Measurements from ENCODE around the gene LPCAT3.
A peak's percentile ranks its signal among the peaks of the same experiment; 100 is the strongest.

LPCAT3 gene

DNA sequence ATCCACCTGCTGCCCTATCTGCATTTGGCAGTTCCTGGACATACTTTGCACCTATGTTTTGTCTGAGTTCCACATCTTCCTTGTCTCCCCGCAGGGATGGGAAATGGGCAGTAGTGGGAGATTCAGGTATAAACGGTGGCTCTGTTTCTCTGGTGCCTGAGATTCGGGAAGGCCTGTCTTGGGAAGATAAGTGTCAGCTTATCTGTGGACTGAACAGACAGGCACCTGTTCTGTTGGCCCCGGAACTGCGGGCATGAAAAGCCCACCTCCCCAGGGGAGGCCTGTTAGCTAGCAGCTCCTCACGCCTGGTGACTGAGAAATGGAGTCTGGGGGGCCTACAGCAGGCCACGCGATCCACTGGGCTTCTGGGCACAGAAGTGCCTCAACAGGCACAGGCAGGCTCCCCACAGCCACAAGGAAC lies 53.7 kb downstream of the LPCAT3 start:
- DNase-seq (ENCODE audit: low read depth in 2 of 2): no peak

DNA sequence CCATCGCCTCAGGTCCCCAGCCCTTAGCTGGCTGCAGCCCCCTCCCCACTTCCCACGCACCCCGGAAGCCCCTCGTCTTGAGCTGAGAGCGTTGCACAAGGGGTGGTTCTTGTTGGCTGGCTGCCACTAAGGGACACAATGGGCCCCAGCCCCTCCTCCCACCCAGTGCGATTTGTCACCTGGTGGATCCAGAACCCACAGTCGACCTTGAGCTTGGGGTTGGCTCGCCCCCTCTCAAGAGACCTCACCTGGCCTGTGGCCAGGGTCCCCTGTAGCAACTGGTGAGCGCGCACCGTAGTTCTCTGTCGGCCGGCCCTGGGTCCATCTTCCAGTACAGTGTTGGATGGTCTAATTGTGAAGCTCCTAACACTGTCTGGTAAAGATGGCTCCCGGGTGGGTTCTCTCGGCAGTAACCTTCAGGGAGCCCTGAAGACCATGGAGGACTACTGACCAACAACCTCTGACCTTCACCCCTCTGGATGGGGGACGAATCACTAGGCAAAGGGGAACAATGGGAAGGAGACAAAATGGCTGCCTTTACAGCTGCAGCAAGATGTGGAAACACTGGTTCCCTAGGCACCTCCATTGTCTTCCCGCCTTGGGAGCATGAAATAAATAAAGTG lies 54.4 kb downstream of the LPCAT3 start:
- no peak for DNase-seq (ENCODE audit: low read depth in 2 of 2)

DNA sequence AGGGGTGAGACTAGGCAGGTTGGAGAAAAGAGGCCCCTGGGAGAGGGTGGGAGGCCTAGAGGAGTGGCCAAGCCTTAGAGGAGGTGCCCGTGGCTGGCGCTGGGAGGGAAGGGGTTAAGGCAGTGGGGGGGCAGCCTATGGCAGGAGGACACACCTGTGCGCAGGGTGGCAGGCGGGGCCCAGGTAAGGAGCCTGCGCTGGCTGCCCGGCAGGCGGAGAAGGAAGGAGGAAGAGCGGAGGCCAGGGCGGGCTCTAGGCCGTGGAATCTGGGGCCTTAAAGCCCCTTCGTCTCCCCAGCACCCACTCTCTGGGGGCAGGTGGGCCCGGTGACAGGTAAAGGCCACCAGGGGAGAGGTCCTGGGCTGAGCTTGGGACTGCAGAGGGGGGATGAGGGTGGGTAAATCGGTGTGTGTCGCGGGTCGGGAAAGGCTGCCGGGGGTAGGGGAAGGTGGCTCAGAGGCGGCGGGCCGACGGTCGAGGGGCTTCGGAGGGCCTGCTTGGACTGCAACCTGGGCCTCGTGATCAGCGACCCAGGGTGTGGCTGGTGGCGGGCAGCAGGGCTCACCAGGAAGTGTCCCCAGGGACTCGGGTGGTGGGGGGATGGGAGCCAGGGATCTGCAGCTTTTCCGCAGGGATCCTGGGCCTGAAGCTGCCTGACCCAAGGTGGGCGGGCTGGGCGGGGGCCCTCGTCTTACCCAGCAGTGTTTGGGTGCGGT lies 55.1 kb downstream of the LPCAT3 start:
- DNase-seq (ENCODE audit: low read depth in 2 of 2): no peak

GRCh38 chr12:6962285-6963015 lies 55.8 kb downstream of the LPCAT3 start:
- DNase-seq (ENCODE audit: low read depth in 2 of 2): no peak

GRCh38 chr12:6961695-6962284 lies 56.5 kb downstream of the LPCAT3 start:
- DNase-seq (ENCODE audit: low read depth in 2 of 2): no peak

DNA sequence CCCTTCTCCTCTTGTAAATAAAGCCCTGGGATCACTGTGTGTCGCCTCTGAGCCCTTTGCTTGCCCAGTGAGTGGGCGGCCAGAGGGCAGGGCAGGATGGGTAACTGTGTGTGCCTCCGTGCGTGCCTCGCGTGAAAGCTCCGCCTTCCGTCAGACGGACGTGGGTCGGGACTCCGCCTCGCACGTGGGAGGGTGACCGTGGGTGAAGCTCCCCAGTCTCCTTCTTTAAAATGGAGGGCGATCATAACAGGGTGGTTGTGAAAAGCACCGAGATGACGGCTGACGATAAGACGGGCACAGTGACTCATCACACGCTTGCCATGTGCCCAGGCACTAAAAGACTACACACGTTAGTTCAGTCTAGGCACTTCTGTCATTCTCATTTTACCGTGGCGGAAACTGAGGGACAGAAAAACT lies 57.0 kb downstream of the LPCAT3 start:
- DNase-seq (ENCODE audit: low read depth in 2 of 2): peak; percentile 88 to 90

DNA sequence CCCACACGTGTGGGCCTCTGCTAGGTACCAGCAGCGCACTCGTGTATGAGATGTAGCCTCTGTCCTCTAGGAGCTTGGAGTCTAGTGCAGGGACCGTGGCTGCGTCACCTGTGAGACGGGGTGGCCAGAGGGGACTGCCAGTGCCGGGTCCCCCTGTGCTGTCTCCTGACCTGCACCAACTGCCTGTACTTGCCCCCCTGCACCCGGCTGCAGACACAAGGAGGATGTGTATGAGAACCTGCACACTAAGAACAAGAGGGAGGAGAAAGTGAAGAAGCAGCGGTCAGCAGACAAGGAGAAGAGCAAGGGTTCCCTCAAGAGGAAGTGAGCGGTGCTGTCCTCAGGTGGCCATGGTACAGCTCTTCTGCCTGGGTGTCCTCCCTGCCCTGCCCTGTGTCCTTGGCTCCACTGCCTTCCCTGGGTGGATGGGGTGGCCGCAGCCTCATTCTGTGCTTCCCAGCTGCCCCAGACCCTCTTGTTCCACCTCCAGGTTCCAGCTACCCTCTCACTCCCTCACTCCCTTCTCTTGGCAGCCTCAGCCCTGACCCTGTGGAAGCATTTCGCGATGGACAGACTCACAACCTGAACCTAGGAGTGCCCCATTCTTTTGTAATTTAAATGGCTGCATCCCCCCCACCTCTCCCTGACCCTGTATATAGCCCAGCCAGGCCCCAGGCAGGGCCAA lies 57.5 kb downstream of the LPCAT3 start:
- DNase-seq (ENCODE audit: low read depth in 2 of 2): no peak

GRCh38 chr12:6959805-6960592 lies 58.3 kb downstream of the LPCAT3 start:
- DNase-seq (ENCODE audit: low read depth in 2 of 2): no peak

DNA sequence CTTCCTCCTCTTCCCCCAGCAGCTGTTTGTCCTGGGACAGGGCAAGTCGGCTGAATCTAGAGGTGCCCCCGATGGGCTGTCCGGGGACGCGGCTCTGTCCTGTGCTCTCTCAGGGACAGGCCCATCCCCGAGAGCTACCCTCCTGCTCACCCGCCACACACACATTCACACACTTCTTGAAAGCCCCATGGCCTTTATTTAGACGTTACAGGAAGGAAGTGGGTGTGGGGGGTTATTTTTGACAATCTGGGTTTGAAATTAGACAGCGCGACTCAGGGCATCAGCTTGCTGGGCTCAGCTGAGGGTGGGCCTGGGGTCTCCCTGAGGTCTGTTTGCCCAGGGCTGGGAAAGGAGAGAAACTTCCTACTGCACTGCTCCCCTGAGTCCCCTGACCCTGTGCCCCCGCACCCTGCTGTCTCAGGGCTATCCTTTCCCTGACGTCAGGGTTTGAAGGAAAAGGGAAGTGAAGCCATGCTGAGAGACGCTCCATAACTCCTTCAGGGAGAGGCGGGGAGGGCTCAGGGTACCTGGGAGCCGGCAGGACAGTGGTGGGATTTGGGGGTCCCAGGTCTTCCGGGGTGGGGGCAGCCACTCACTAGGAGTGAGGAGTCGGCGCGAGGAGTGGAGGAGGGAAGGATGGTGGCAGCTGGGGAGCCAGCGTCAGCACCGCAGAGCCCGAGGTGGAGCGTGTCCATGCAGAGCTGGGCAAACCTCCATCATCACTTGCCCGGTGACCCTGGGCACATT lies 59.0 kb downstream of the LPCAT3 start:
- DNase-seq (ENCODE audit: low read depth in 2 of 2): no peak

GRCh38 chr12:6958609-6959057 lies 59.6 kb downstream of the LPCAT3 start:
- DNase-seq (ENCODE audit: low read depth in 2 of 2): no peak

GRCh38 chr12:6957741-6958608 lies 60.3 kb downstream of the LPCAT3 start:
- no peak for DNase-seq (ENCODE audit: low read depth in 2 of 2)

DNA sequence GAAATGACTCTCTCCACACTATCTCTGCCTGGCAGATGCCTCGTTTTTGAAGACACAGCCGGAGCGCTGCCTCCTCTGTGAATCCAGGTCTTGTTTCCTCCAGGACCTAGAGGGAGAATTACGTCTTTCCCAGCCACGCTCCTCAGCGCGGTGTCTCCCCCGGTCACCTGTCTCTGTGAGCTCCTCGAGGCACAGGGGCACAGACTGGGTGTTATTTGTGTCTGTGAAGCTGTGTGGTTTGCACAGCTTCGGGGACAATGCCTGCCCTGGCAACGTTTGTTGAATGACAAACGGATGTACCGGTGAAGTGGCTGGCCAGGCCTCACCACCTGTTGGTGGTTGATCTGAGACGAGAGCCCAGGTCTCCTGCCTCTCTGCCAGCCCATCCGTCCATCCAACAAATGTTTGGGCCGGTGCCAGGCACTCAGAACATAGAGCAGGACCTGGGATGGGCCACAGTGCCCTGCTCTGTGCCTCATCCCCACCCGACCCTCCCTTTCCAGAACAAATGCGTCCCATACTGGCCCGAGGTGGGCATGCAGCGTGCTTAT lies 61.0 kb downstream of the LPCAT3 start:
- no peak for DNase-seq (ENCODE audit: low read depth in 2 of 2)

DNA sequence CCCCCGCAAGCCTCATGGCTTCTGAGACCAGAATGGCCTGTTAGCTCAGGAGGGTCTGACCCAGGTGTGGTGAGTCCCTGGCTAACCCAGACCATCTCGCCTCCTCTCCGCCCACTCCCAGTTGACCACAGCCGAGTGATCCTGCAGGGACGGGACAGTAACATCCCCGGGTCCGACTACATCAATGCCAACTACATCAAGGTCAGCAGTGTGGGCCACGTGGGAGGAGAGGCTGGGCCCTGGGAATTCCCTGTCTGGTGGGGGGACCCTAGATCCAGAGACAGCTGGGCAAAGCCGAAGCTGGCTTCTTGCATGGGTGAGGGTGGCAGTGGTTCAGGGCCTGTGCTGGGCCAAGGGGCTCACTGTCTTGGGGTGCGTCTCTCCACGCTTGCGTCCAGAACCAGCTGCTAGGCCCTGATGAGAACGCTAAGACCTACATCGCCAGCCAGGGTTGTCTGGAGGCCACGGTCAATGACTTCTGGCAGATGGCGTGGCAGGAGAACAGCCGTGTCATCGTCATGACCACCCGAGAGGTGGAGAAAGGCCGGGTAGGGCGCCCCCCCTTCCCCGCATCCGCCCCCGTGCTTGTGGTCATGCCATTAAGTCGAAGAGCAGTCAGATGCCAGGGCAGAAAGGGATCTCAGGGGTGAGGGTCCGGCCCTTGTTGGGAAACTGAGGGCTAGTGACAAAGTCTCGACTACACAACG lies 62.1 kb downstream of the LPCAT3 start:
- no peak for DNase-seq (ENCODE audit: low read depth in 2 of 2)

DNA sequence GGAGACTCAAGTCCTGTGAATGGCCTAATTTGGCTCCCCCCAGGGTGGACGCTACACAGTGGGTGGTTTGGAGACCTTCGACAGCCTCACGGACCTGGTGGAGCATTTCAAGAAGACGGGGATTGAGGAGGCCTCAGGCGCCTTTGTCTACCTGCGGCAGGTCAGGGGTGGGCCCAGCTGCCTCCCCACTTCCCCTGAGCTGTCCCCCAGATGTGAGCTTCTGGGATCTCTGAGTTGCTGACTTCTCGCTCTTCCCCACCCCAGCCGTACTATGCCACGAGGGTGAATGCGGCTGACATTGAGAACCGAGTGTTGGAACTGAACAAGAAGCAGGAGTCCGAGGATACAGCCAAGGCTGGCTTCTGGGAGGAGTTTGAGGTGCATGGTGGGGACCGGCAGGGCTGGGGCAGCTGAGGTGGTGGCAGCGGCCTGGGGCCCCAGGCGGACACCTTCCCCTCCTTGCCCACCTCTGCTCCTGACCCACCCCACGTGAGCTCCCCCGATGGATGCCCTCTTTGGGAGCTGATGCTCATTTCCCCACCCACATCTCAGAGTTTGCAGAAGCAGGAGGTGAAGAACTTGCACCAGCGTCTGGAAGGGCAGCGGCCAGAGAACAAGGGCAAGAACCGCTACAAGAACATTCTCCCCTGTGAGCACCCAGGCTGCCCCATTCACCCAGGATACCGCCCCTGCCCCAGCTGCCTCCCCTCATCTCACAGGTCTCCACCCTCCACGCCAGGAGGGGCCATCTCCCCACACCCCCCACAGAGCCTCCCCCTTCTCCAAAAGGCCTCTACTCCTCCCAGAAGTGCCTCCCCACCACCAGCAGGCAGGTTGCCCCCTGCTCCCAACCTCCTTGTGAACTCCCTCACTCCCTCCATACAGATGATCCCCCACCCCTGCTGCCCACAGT lies 62.9 kb downstream of the LPCAT3 start:
- no peak for DNase-seq (ENCODE audit: low read depth in 2 of 2)

- DNase-seq (ENCODE audit: low read depth in 2 of 2): no peak
These were observed 63.8 kb downstream of the LPCAT3 start for GRCh38 chr12:6954316-6955107.

All from stimulated activated CD4-positive, alpha-beta T cell treated with anti-CD3 and anti-CD28 coated beads, Interleukin-1b, Interleukin-23, amount 100 ng/mL, for 1 hour (primary cell).